HUES64 (cell line): Measurements from ENCODE around the gene SELPLG.

Experiments
- H3K27ac ChIP-seq: 2 replicates; pipeline ENCODE4 v1.7.0; 2013; ENCODE audit warnings: low read depth, low read length, inconsistent platforms
- H3K27me3 ChIP-seq: 2 replicates; pipeline ENCODE4 v1.6.1; 2013; ENCODE audit warnings: mild to moderate bottlenecking, low read length; ENCODE audit not compliant: insufficient read depth
- H3K36me3 ChIP-seq: 2 replicates; pipeline ENCODE4 v1.6.1; 2013; ENCODE audit warnings: mild to moderate bottlenecking, low read length; ENCODE audit not compliant: insufficient read depth
- H3K4me1 ChIP-seq: 2 replicates; pipeline ENCODE4 v1.6.1; 2013; ENCODE audit warnings: mild to moderate bottlenecking, low read length, moderate library complexity; ENCODE audit not compliant: insufficient read depth
- H3K4me3 ChIP-seq: 2 replicates; pipeline ENCODE4 v1.5.1; 2013; ENCODE audit warnings: mild to moderate bottlenecking, low read length, moderate library complexity
- H3K9ac ChIP-seq: 2 replicates; pipeline ENCODE4 v1.6.1; 2013; ENCODE audit warnings: mild to moderate bottlenecking, low read depth, low read length
- H3K9me3 ChIP-seq: 2 replicates; pipeline ENCODE4 v1.6.1; 2013; ENCODE audit warnings: low read depth, low read length; ENCODE audit not compliant: insufficient read depth
- WGBS: fragments of 150-250, 120-280 bp; methylation state at CpG from one replicate; pipeline ENCODE4 v1.1.7; 2013; ENCODE audit warnings: missing lambda C conversion rate; 5-methylcytosine and 5-hydroxymethylcytosine counted together

The SELPLG gene

GRCh38 chr12:108607981-108608600 is 25.6 kb downstream of the SELPLG start:
- no peak overlapping the region for H3K27ac ChIP-seq

GRCh38 chr12:108606492-108606891 is 27.2 kb downstream of the SELPLG start:
- Histone ChIP-seq H3K9me3 (no peaks in the 10 kb centered on the region), H3K36me3 (no peaks in the 10 kb centered on the region), H3K27me3 (no peaks in the 10 kb centered on the region), H3K4me3 (no peak overlapping the region), H3K27ac (no peak overlapping the region), H3K9ac (no peak overlapping the region), H3K4me1 (0 out of 2 replicates have a peak, but pooled peaks cover 4% of the 10 kb centered on the region)
- 92% methylated on average over 9 of the region's 9 CpGs for WGBS

More at GRCh38 chr12:108607981-108608600, 25.6 kb downstream of the SELPLG start:
- H3K9me3 ChIP-seq: no peaks in the 10 kb centered on the region
- H3K9ac ChIP-seq: no peak overlapping the region
- no peak overlapping the region for H3K4me3 ChIP-seq
- H3K27me3 ChIP-seq: no peaks in the 10 kb centered on the region
- no peaks in the 10 kb centered on the region for H3K36me3 ChIP-seq
- WGBS: 88% methylated on average over 10 of the region's 10 CpGs
- H3K4me1 ChIP-seq: 0 out of 2 replicates have a peak, but pooled peaks cover 4% of the 10 kb centered on the region

- 93% methylated on average over 4 of the region's 4 CpGs for WGBS
- Histone ChIP-seq H3K9ac (no peak overlapping the region), H3K9me3 (no peaks in the 10 kb centered on the region), H3K36me3 (no peaks in the 10 kb centered on the region), H3K4me3 (no peak overlapping the region), H3K27me3 (no peaks in the 10 kb centered on the region), H3K27ac (no peak overlapping the region), H3K4me1 (0 out of 2 replicates have a peak, but pooled peaks cover 4% of the 10 kb centered on the region)
Measured at GRCh38 chr12:108605690-108606406, 27.8 kb downstream of the SELPLG start.

GRCh38 chr12:108605000-108605689 is 28.5 kb downstream of the SELPLG start:
- no peaks in the 10 kb centered on the region for H3K9me3 ChIP-seq
- H3K4me3 ChIP-seq: no peak overlapping the region
- 0 out of 2 replicates have a peak, but pooled peaks cover 4% of the 10 kb centered on the region for H3K4me1 ChIP-seq
- H3K27me3 ChIP-seq: no peaks in the 10 kb centered on the region
- no peaks in the 10 kb centered on the region for H3K36me3 ChIP-seq
- H3K27ac ChIP-seq: no peak overlapping the region
- 90% methylated on average over 3 of the region's 3 CpGs for WGBS
- H3K9ac ChIP-seq: no peak overlapping the region

GRCh38 chr12:108604208-108604941 is 29.3 kb downstream of the SELPLG start:
- 60% methylated on average over 14 of the region's 14 CpGs for WGBS
- Histone ChIP-seq H3K27ac (no peak overlapping the region), H3K4me1 (0 out of 2 replicates have a peak, but pooled peaks cover 4% of the 10 kb centered on the region)

GRCh38 chr12:108603743-108604142 is 30.0 kb downstream of the SELPLG start:
- Histone ChIP-seq H3K4me1 (0 out of 2 replicates have a peak, but pooled peaks cover 4% of the 10 kb centered on the region), H3K27me3 (no peaks in the 10 kb centered on the region)

More at GRCh38 chr12:108604208-108604941, 29.3 kb downstream of the SELPLG start:
- no peaks in the 10 kb centered on the region for H3K36me3 ChIP-seq
- H3K9me3 ChIP-seq: no peaks in the 10 kb centered on the region
- H3K4me3 ChIP-seq: no peak overlapping the region
- no peaks in the 10 kb centered on the region for H3K27me3 ChIP-seq
- H3K9ac ChIP-seq: no peak overlapping the region

DNA sequence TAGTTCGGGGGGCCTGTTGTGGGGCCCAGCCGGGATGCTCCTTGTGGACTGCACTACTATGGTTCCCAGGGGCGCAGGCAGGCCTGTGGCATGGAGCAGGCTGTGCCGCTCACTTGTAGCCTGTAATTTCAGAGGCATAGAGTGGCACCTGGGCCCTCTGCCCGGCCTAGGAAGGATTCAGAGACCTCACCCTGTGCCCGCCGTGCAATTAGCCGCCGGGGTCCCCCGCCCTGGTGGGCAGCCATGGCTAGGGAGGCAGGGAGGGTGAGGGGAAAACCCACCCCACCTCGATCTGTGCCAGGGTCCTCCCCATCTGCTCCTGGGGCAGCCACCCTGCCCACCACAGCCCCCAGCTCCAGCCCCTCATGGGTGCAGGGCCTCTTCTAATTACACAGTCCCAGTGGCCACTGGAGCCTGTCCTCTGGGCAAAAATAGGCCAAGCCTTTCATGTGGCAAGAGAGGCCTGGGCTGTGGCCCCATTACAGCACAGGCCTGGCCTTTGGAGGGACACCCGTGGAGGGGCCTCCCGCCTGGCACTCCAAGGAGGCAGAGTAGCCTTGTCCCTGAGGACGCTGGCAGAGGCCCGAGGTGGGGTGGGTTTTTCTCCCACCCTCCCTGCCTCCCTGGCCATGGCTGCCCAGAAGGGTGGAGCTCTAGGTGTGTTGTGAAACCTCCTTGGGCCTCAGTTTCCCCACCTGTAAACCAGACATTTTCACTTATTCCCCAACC is 30.6 kb downstream of the SELPLG start:
- no peaks in the 10 kb centered on the region for H3K36me3 ChIP-seq
- 95% methylated on average over 15 of the region's 15 CpGs for WGBS
- no peak overlapping the region for H3K27ac ChIP-seq
- no peaks in the 10 kb centered on the region for H3K9me3 ChIP-seq
- H3K4me3 ChIP-seq: no peak overlapping the region
- 0 out of 2 replicates have a peak, but pooled peaks cover 4% of the 10 kb centered on the region for H3K4me1 ChIP-seq
- H3K9ac ChIP-seq: no peak overlapping the region
- H3K27me3 ChIP-seq: no peaks in the 10 kb centered on the region

More at GRCh38 chr12:108603743-108604142, 30.0 kb downstream of the SELPLG start:
- Histone ChIP-seq H3K9ac (no peak overlapping the region), H3K36me3 (no peaks in the 10 kb centered on the region), H3K9me3 (no peaks in the 10 kb centered on the region), H3K4me3 (no peak overlapping the region), H3K27ac (no peak overlapping the region)
- WGBS: 92% methylated on average over 4 of the region's 4 CpGs

DNA sequence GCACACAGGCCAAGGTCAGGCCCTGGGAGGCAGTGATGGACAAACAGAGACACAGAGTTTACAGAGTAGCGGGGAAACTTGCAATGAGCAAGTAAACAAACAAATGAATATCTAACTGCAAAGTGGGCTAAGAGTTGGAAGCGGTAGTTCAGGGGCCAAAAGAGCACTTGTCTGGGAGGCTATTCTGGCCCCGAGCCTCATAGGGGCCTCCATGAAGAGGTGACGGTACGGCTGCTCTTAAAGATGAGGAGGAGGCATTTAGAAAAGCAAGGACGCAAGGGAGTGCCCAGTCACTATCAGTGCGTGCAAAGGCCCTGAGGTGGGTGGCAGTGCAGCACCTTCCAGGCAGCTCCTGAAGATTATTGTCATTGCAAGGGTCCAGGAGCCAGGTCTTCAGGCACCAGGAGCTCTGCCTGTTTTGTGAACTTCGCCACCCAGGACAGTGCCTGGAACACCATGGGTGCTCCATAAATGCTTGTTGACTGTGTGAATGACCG is 31.4 kb downstream of the SELPLG start:
- Histone ChIP-seq H3K4me3 (no peak overlapping the region), H3K27ac (no peak overlapping the region), H3K4me1 (0 out of 2 replicates have a peak, but pooled peaks cover 4% of the 10 kb centered on the region), H3K9ac (no peak overlapping the region), H3K27me3 (no peaks in the 10 kb centered on the region), H3K36me3 (no peaks in the 10 kb centered on the region), H3K9me3 (no peaks in the 10 kb centered on the region)
- 94% methylated on average over 9 of the region's 9 CpGs for WGBS

DNA sequence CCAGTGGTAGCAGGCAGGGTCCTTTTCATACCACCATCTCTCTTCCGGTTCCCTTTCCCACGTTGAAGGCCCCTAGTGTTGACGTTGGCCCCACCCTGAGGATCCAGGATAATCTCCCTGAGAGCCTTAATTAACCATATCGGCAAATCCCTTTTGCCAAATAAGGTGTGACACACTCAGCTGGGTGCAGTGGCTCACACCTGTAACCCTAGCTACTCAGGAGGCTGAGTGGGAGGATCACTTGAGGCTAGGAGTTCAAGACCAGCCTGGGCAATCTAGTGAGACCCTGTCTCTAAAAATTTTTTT is 33.0 kb downstream of the SELPLG start:
- H3K27ac ChIP-seq: no peak overlapping the region
- H3K27me3 ChIP-seq: no peaks in the 10 kb centered on the region
- H3K9ac ChIP-seq: no peak overlapping the region
- H3K4me3 ChIP-seq: no peak overlapping the region
- no peaks in the 10 kb centered on the region for H3K36me3 ChIP-seq
- WGBS: 72% methylated on average over 4 of the region's 4 CpGs
- H3K4me1 ChIP-seq: 0 out of 2 replicates have a peak, but pooled peaks cover 4% of the 10 kb centered on the region
- no peaks in the 10 kb centered on the region for H3K9me3 ChIP-seq

DNA sequence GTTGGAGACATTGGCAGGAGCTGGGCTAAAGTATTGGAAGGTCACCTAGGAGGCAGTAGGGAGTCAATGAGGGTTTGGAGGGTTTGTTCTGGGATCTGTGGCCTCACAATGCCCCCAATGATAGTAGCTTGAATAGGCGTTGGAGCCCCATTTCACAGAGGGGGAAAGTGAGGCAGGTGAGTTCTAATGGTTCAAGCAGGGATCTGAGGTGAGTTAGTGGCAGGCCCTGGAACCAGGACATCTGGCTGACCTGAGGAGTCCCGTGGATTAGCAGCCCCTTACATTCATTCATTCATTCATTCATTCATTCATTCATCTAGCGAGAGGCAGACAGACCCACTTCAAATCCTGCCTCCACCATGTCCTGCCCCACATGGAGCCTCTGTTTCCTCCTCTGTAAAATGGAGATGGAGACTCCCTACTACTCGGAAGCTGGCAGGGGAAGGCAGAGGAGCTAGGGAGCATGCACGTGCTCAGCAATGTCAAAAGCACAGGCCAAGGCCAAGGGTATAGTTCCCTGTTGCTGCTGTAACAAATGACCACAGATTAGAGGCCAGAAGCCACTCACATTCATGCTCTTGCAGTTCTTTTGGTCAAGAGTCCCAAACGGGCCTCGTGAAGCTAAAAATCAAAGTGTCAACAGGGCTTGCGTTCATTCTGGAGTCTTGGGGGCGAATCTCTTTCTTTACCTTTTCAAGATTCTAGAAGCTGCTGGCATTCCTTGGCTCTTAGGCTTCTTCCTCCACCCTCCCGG is 33.6 kb downstream of the SELPLG start:
- no peaks in the 10 kb centered on the region for H3K27me3 ChIP-seq
- 88% methylated on average over 10 of the region's 10 CpGs for WGBS
- H3K4me3 ChIP-seq: no peak overlapping the region
- H3K27ac ChIP-seq: no peak overlapping the region
- H3K9me3 ChIP-seq: no peaks in the 10 kb centered on the region
- H3K4me1 ChIP-seq: 0 out of 2 replicates have a peak, but pooled peaks cover 4% of the 10 kb centered on the region
- no peaks in the 10 kb centered on the region for H3K36me3 ChIP-seq
- no peak overlapping the region for H3K9ac ChIP-seq
